Suprapubic skin (tissue), 4 donors: ENCODE results near the gene PHYKPL. TPM values are rescaled to one million over a fixed set of nuclear protein-coding genes. Genes with fewer than 3 reads are reported as not detected.

Source experiments
- DNase-seq, 2 donors: peaks; one replicate each; pipeline ENCODE4 v3.0.0-alpha.2; 2019; ENCODE audit warnings: low spot score in 2 of 2
- H3K27ac ChIP-seq: fragments of 200-600 bp; sonication (generic); one replicate; pipeline ENCODE4 v1.5.1; 2019
- H3K27me3 ChIP-seq: fragments of 200-600 bp; sonication (generic); one replicate; pipeline ENCODE4 v1.5.1; 2019
- H3K36me3 ChIP-seq: fragments of 200-600 bp; sonication (generic); one replicate; pipeline ENCODE4 v1.5.1; 2019
- H3K4me1 ChIP-seq: fragments of 200-600 bp; sonication (generic); one replicate; pipeline ENCODE4 v1.5.1; 2019
- H3K4me3 ChIP-seq: fragments of 200-600 bp; sonication (generic); one replicate; pipeline ENCODE4 v1.5.1; 2019; ENCODE audit warnings: mild to moderate bottlenecking
- H3K9me3 ChIP-seq: fragments of 200-600 bp; sonication (generic); one replicate; pipeline ENCODE4 v1.5.1; 2019
- EP300 ChIP-seq: sonication (generic); formaldehyde crosslinking; IDR thresholded peaks from one replicate; pipeline ENCODE4 v1.6.1; 2017; ENCODE audit warnings: antibody characterized with exemption
- POLR2A ChIP-seq, 2 donors: fragments of 450-650 bp; IDR thresholded peaks; one replicate each; pipeline ENCODE4 v1.6.1; 2017; ENCODE audit warnings: antibody characterized with exemption in 2 of 2, mild to moderate bottlenecking in 2 of 2, moderate library complexity in 2 of 2
- POLR2AphosphoS5 ChIP-seq, 3 donors: sonication (generic); formaldehyde crosslinking; IDR thresholded peaks; one replicate each; pipeline ENCODE4 v1.6.1; 2017; ENCODE audit warnings: antibody characterized with exemption in 3 of 3
- WGBS: methylation state at CpG from one replicate; pipeline ENCODE4 v1.1.5; 2018; 5-methylcytosine and 5-hydroxymethylcytosine counted together
- total RNA-seq, 4 donors: library from RNA; depleted of rRNA; stranded (reverse); fragments of >200 nt; gene quantifications; one replicate each; pipeline ENCODE4 v1.1.0, GENCODE V29; 2016
- TF ChIP-seq, protein P1 (sequence below), 2 donors: fragments of 200-600 bp in 1 of 2; fragments of 450-650 bp in 1 of 2; sonication (generic) in 1 of 2; IDR thresholded peaks; one replicate each; pipeline ENCODE4 v1.5.1; 2016 to 2019; ENCODE audit warnings: antibody characterized with exemption in 2 of 2, mild to moderate bottlenecking in 1 of 2, moderate library complexity in 1 of 2

The PHYKPL gene
- total RNA-seq, 4 donors from 2014 or later, result 27.1 to 50.5 (median 35.7) TPM

DNA sequence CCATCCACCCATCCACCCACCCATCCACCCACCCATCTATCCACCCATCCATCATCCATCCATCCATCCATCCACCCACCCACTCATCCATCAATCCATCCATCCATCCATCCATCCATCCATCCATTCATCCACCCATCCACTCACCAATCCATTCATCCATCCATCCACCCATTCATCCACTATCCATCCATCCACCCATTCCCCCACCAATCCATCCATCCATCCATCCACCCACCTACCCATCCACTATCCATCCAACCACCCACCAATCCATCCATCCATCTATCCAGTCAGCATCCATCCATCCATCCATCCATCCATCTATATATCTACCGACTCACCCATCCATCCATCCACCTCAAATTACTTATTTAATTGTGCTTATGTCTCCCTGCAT is 36.9 kb upstream of the PHYKPL start:
- no peak overlapping the region for H3K27ac ChIP-seq
- H3K27me3 ChIP-seq, result peaks cover 5% of the 10 kb centered on the region
- no peaks in the 10 kb centered on the region for H3K36me3 ChIP-seq
- H3K9me3 ChIP-seq, result no peaks in the 10 kb centered on the region
- H3K4me3 ChIP-seq, result no peak overlapping the region
- 100% methylated on average over 1 of the region's 1 CpG for WGBS
- no peaks in the 10 kb centered on the region for H3K4me1 ChIP-seq
- no peak for DNase-seq
- TF ChIP-seq POLR2A (IDR thresholded peaks at IDR 0.05) (no peak), POLR2AphosphoS5 (IDR thresholded peaks at IDR 0.05) (no peak), EP300 (no peak)
- TF ChIP-seq, protein P1, sequence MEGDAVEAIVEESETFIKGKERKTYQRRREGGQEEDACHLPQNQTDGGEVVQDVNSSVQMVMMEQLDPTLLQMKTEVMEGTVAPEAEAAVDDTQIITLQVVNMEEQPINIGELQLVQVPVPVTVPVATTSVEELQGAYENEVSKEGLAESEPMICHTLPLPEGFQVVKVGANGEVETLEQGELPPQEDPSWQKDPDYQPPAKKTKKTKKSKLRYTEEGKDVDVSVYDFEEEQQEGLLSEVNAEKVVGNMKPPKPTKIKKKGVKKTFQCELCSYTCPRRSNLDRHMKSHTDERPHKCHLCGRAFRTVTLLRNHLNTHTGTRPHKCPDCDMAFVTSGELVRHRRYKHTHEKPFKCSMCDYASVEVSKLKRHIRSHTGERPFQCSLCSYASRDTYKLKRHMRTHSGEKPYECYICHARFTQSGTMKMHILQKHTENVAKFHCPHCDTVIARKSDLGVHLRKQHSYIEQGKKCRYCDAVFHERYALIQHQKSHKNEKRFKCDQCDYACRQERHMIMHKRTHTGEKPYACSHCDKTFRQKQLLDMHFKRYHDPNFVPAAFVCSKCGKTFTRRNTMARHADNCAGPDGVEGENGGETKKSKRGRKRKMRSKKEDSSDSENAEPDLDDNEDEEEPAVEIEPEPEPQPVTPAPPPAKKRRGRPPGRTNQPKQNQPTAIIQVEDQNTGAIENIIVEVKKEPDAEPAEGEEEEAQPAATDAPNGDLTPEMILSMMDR (IDR thresholded peaks at IDR 0.05), result no peak

DNA sequence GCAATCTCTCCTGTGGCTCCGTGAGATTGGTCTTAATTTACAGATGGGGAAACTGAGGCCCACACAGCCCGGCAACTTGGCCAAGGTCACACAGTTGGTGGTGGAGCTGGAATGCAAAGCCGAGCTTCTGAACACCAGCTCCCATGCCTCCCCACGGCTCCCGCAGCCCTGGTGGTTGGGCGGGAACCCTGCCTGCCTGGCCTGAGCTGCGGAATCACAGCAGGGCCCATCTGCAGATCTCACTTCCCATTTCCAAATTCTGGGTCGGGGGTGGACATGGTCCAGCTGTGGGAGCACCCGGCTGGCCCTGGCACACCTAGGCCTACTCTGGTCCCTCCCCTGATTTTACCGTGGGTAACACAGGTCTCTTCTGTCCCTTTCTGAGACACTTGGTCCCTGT is 35.3 kb upstream of the PHYKPL start:
- Histone ChIP-seq H3K36me3 (no peaks in the 10 kb centered on the region), H3K27me3 (no peaks in the 10 kb centered on the region), H3K27ac (no peak overlapping the region), H3K4me3 (no peak overlapping the region), H3K4me1 (no peaks in the 10 kb centered on the region), H3K9me3 (no peaks in the 10 kb centered on the region)
- DNase-seq, result no peak
- WGBS, result 90% methylated on average over 2 of the region's 10 CpGs
- TF ChIP-seq POLR2AphosphoS5 (IDR thresholded peaks at IDR 0.05) (no peak), POLR2A (IDR thresholded peaks at IDR 0.05) (no peak), EP300 (no peak)
- TF ChIP-seq, protein P1 (IDR thresholded peaks at IDR 0.05), result no peak

DNA sequence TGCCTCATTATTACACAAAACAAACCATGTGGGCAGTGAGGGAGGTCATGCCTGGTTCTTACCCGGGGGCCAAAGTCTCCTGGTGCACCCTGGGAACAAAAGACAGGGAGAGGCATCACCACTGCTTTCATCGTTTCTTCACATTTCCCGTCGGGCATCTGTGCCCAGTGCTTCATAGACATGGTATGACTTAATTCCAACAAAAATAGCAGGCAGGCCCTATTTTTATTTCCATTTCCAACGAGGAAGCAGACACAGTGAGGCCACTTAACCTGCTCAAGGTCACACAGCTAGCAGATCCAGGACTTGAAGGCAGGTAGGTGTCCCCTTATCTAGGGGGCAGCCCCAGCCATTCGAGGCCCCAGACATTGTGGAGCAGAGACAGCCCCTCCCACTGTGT is 34.6 kb upstream of the PHYKPL start:
- H3K27ac ChIP-seq, result no peak overlapping the region
- H3K4me3 ChIP-seq, result no peak overlapping the region
- H3K36me3 ChIP-seq, result no peaks in the 10 kb centered on the region
- no peaks in the 10 kb centered on the region for H3K9me3 ChIP-seq
- 60% methylated on average over 6 of the region's 6 CpGs for WGBS
- H3K4me1 ChIP-seq, result no peaks in the 10 kb centered on the region
- H3K27me3 ChIP-seq, result no peaks in the 10 kb centered on the region
- no peak for DNase-seq
- TF ChIP-seq EP300, result no peak
- TF ChIP-seq POLR2AphosphoS5 (IDR thresholded peaks at IDR 0.05), result no peak
- no peak for TF ChIP-seq POLR2A (IDR thresholded peaks at IDR 0.05)
- TF ChIP-seq, protein P1 (IDR thresholded peaks at IDR 0.05), result no peak

DNA sequence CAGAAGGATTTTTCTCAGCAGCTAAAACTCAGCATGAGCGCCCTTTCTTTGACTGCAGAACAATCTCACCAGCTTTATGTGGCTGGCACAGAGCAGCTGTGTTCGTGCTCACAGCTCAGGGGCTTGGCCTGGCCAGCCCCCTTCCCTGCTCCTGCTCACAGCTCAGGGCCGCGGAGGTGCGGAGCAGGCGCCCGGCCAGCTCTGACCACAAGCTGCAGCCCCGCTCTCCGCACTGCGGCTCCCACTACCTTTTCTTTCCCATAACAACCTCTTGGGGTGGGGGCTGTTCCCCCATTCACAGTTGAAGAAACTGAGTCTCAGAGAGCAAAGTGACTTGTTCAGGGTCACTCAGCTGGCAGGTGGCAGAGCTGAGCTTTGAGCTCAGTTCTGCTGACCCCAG is 34.0 kb upstream of the PHYKPL start:
- Histone ChIP-seq H3K36me3 (no peaks in the 10 kb centered on the region), H3K9me3 (no peaks in the 10 kb centered on the region), H3K27ac (no peak overlapping the region), H3K4me1 (no peaks in the 10 kb centered on the region), H3K4me3 (no peak overlapping the region), H3K27me3 (no peaks in the 10 kb centered on the region)
- no peak for DNase-seq
- WGBS, result 97% methylated on average over 9 of the region's 10 CpGs
- TF ChIP-seq EP300 (no peak), POLR2AphosphoS5 (IDR thresholded peaks at IDR 0.05) (no peak), POLR2A (IDR thresholded peaks at IDR 0.05) (no peak)
- TF ChIP-seq, protein P1 (IDR thresholded peaks at IDR 0.05), result no peak

DNA sequence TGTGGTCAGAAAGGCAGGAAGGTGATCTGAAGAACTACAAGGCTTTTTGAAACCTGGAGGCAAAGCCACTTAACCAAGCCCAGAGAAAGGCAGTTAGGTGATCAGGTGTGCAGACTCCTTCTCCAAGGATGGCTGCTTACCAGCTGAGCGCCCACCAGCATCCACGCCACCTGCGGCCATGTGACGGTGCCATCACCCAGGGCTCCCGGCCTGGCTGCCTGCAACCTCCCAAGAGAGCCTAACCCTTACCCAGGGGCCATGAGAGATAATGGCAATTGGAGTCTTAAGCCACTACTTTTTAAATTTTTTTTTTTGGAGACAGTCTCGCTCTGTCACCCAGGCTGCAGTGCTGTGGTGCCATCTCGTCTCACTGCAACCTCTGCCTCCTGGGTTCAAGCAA is 33.1 kb upstream of the PHYKPL start:
- TF ChIP-seq POLR2A (IDR thresholded peaks at IDR 0.05) (no peak), EP300 (no peak), POLR2AphosphoS5 (IDR thresholded peaks at IDR 0.05) (no peak)
- TF ChIP-seq, protein P1 (IDR thresholded peaks at IDR 0.05), result no peak
- DNase-seq, result no peak
- H3K27ac ChIP-seq, result no peak overlapping the region
- H3K27me3 ChIP-seq, result no peaks in the 10 kb centered on the region
- WGBS, result 96% methylated on average over 7 of the region's 7 CpGs
- H3K4me1 ChIP-seq, result no peaks in the 10 kb centered on the region
- no peaks in the 10 kb centered on the region for H3K9me3 ChIP-seq
- H3K36me3 ChIP-seq, result no peaks in the 10 kb centered on the region
- H3K4me3 ChIP-seq, result no peak overlapping the region
